Muscle layer of colon (tissue), 2 donors: Measurements from ENCODE around the gene USP9X.
"Not testable (repeated sequence)": the region's sequence is repeated elsewhere in the genome, so short reads cannot be mapped to it uniquely, and the experiment has no call there.

Experiments used
- H3K27ac ChIP-seq: one replicate; pipeline ENCODE4 v1.7.0; 2013; ENCODE audit warnings: low read depth, mild to moderate bottlenecking, low read length, moderate library complexity
- H3K27me3 ChIP-seq, 2 donors: one replicate each; pipeline ENCODE4 v1.7.0; 2013; ENCODE audit warnings: low read length in 2 of 2, mild to moderate bottlenecking in 2 of 2; ENCODE audit not compliant: insufficient read depth in 2 of 2, control insufficient read depth in 1 of 2
- H3K36me3 ChIP-seq: one replicate; pipeline ENCODE4 v1.7.0; 2013; ENCODE audit warnings: mild to moderate bottlenecking, low read length; ENCODE audit not compliant: insufficient read depth
- H3K4me1 ChIP-seq: one replicate; pipeline ENCODE4 v1.7.0; 2013; ENCODE audit warnings: mild to moderate bottlenecking, low read length; ENCODE audit not compliant: insufficient read depth
- H3K4me3 ChIP-seq, 2 donors: one replicate each; pipeline ENCODE4 v1.7.0; 2013; ENCODE audit warnings: low read length in 2 of 2, low read depth in 1 of 2, mild to moderate bottlenecking in 1 of 2, moderate library complexity in 1 of 2
- H3K9ac ChIP-seq: one replicate; pipeline ENCODE4 v1.7.0; 2013; ENCODE audit warnings: low read length
- H3K9me3 ChIP-seq: one replicate; pipeline ENCODE4 v1.7.0; 2013; ENCODE audit warnings: mild to moderate bottlenecking, low read length
- donor health status: abdominal sarcoma.
- donor health status: Adenocarcinoma of cecum.

Gene USP9X

DNA sequence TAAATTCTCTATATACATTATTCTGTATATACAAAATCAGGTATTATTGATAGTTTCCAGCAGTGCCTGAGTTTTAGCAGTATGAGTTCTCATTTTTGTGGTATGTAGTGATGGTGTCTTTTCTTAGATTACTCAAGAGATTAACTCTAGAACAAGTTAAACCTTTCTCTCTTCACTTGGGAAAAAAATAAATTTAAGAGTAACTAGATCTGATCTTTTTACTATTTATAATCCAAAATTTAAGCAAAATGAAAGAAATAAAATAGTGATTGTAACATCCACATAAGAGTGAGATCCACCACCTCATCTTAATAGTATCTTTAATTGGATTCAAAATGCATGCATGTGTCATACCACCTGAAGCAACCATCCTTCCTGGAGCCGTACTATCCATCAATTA lies 124.6 kb downstream of the USP9X start:
- Histone ChIP-seq H3K27ac (no peak overlapping the region), H3K9me3 (peaks cover 7% of the 10 kb centered on the region), H3K9ac (no peak overlapping the region), H3K36me3 (peaks cover 37% of the 10 kb centered on the region), H3K27me3 (no peaks in the 10 kb centered on the region), H3K4me3 (no peak overlapping the region), H3K4me1 (no peaks in the 10 kb centered on the region)

GRCh38 chrX:41224605-41225004 lies 139.4 kb downstream of the USP9X start:
- no peaks in the 10 kb centered on the region for H3K4me1 ChIP-seq
- no peak overlapping the region for H3K9ac ChIP-seq
- peaks cover 28% of the 10 kb centered on the region for H3K36me3 ChIP-seq
- no peaks in the 10 kb centered on the region for H3K9me3 ChIP-seq
- no peak overlapping the region for H3K4me3 ChIP-seq
- no peak overlapping the region for H3K27ac ChIP-seq
- no peaks in the 10 kb centered on the region for H3K27me3 ChIP-seq

DNA sequence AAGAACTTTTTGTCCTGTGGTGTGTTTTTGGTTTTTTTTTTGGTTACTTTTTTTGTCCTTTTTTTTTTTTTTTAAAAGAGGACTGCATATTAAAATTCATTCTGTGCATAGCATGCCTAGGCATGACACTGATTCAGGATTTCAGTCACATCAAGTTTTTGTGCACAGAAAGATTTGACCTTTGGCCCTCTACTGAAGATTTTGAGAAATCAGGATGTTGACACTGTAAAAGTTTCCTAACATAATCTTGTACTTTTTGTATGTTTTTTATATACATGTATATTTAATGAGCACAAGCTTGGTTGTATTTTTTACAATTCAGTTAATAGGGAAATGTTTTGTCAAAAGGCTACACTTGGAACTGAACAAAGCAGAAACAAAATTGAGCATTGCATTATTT lies 148.7 kb downstream of the USP9X start:
- Histone ChIP-seq H3K27me3 (no peaks in the 10 kb centered on the region), H3K9me3 (no peaks in the 10 kb centered on the region), H3K27ac (no peak overlapping the region), H3K9ac (no peak overlapping the region), H3K4me3 (no peak overlapping the region), H3K4me1 (no peaks in the 10 kb centered on the region), H3K36me3 (peaks cover 13% of the 10 kb centered on the region)

GRCh38 chrX:41234471-41234870 lies 149.2 kb downstream of the USP9X start:
- H3K4me1 ChIP-seq, H3K9ac ChIP-seq: not testable (repeated sequence)
- H3K36me3 ChIP-seq = peaks cover 13% of the 10 kb centered on the region

GRCh38 chrX:41234962-41235361 lies 149.7 kb downstream of the USP9X start:
- H3K27ac ChIP-seq = no peak overlapping the region
- H3K27me3 ChIP-seq = no peaks in the 10 kb centered on the region
- peaks cover 13% of the 10 kb centered on the region for H3K36me3 ChIP-seq
- no peak overlapping the region for H3K4me3 ChIP-seq
- H3K9me3 ChIP-seq = no peaks in the 10 kb centered on the region
- no peaks in the 10 kb centered on the region for H3K4me1 ChIP-seq
- no peak overlapping the region for H3K9ac ChIP-seq

More at GRCh38 chrX:41234471-41234870, 149.2 kb downstream of the USP9X start:
- not testable (repeated sequence) for H3K9me3 ChIP-seq, H3K27me3 ChIP-seq, H3K4me3 ChIP-seq, H3K27ac ChIP-seq

DNA sequence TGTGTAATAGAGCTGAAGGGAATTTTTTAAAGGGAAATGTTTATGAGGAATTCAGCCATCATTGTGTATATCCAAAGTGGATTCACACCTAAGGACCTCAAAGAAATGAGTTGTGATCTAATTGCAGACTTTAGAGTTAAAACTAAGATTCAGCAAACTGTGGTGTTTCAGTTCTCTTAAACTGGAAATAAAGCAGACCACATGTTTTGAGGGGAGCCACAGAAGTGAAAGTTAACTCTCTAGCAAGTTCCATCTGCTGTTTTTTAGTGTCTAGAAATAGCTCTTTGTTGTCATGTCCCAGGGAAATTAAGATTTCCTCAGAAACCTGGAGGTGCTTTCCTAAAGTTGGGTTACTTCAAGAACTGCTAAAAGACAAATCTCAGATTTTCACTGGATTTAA lies 151.4 kb downstream of the USP9X start:
- H3K36me3 ChIP-seq = peaks cover 6% of the 10 kb centered on the region
- H3K4me1 ChIP-seq = no peaks in the 10 kb centered on the region
- no peak overlapping the region for H3K4me3 ChIP-seq
- H3K9me3 ChIP-seq = no peaks in the 10 kb centered on the region
- H3K27ac ChIP-seq = no peak overlapping the region
- no peaks in the 10 kb centered on the region for H3K27me3 ChIP-seq
- H3K9ac ChIP-seq = no peak overlapping the region

- Histone ChIP-seq H3K36me3 (no peaks in the 10 kb centered on the region), H3K27me3 (no peaks in the 10 kb centered on the region), H3K4me1 (no peaks in the 10 kb centered on the region), H3K9ac (no peak overlapping the region), H3K27ac (no peak overlapping the region), H3K4me3 (no peak overlapping the region), H3K9me3 (no peaks in the 10 kb centered on the region)
These were observed 155.3 kb downstream of the USP9X start for GRCh38 chrX:41240509-41240908.

GRCh38 chrX:41241962-41242361 lies 156.7 kb downstream of the USP9X start:
- no peak overlapping the region for H3K27ac ChIP-seq
- H3K36me3 ChIP-seq = no peaks in the 10 kb centered on the region
- H3K9me3 ChIP-seq = no peaks in the 10 kb centered on the region
- H3K9ac ChIP-seq = no peak overlapping the region
- H3K4me3 ChIP-seq = no peak overlapping the region
- H3K4me1 ChIP-seq = no peaks in the 10 kb centered on the region
- no peaks in the 10 kb centered on the region for H3K27me3 ChIP-seq

DNA sequence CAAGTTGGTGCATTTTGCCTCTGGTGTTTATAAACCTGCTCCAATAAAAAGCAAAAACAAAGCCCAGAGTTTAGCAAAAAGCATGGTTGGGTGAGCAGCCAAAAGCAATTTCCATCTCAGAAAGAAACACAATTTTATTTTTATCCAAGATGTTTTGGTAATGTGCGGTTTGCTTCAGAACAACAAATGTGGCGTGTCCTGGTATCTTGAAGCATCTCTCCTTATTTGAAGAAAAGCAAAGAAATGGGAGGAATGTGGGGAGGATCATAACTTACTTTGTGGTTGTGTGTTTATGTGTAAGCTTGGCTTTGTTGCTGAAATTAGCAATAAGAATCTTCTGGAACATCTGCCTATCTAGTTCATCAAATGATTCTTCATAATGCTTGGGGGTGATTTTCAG lies 160.4 kb downstream of the USP9X start:
- H3K9ac ChIP-seq = no peak overlapping the region

DNA sequence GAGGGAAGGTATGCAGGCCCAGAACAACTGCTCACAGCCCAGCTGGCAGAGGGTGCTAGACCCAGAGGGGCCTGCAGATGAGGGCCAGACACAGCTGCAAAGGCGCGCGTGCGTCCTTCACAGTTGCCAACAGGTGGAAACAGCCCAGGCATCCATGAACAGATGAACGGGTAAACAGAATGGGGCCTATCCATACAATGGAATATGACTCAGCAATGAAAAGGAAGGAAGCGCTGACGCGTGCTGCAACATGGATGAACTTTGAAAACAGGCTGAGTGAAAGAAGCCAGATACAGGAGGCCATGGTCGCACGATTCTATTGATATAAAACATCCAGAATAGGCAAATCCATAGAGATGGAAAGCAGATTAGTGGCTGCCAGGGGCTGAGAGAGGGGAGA lies 165.6 kb downstream of the USP9X start:
- Histone ChIP-seq H3K27ac (no peak overlapping the region), H3K27me3 (peaks cover 0 to 11% of the 10 kb centered on the region in 2 donors)

More for the DNA sequence above, 160.4 kb downstream of the USP9X start:
- no peaks in the 10 kb centered on the region for H3K36me3 ChIP-seq
- no peaks in the 10 kb centered on the region for H3K4me1 ChIP-seq
- no peaks in the 10 kb centered on the region for H3K27me3 ChIP-seq
- H3K27ac ChIP-seq = no peak overlapping the region
- H3K4me3 ChIP-seq = no peak overlapping the region
- H3K9me3 ChIP-seq = no peaks in the 10 kb centered on the region

GRCh38 chrX:41257801-41258200 lies 172.6 kb downstream of the USP9X start:
- no peaks in the 10 kb centered on the region for H3K9me3 ChIP-seq
- H3K4me3 ChIP-seq = no peak overlapping the region
- H3K27ac ChIP-seq = no peak overlapping the region
- no peaks in the 10 kb centered on the region for H3K36me3 ChIP-seq
- H3K27me3 ChIP-seq = peaks cover 0 to 9% of the 10 kb centered on the region in 2 donors
- H3K4me1 ChIP-seq = peaks cover 4% of the 10 kb centered on the region
- no peak overlapping the region for H3K9ac ChIP-seq

More for the DNA sequence above, 165.6 kb downstream of the USP9X start:
- Histone ChIP-seq H3K4me3 (no peak overlapping the region), H3K9ac (no peak overlapping the region), H3K36me3 (no peaks in the 10 kb centered on the region), H3K9me3 (no peaks in the 10 kb centered on the region), H3K4me1 (peaks cover 4% of the 10 kb centered on the region)

- H3K9ac ChIP-seq = no peak overlapping the region
- no peak overlapping the region for H3K27ac ChIP-seq
- no peak overlapping the region for H3K4me3 ChIP-seq
- H3K9me3 ChIP-seq = no peaks in the 10 kb centered on the region
- peaks cover 3% of the 10 kb centered on the region for H3K4me1 ChIP-seq
- no peaks in the 10 kb centered on the region for H3K36me3 ChIP-seq
- H3K27me3 ChIP-seq = peaks cover 0 to 4% of the 10 kb centered on the region in 2 donors
These were observed 173.0 kb downstream of the USP9X start for GRCh38 chrX:41258226-41258625.
